Stimulated activated CD8-positive, alpha-beta memory T cell treated with anti-CD3 and anti-CD28 coated beads, Interleukin-12 subunit alpha, Interleukin-12 subunit beta, amount 100 ng/mL, for 4 hours (primary cell): ENCODE results near the gene RAB27B.
A peak's percentile ranks its signal among the peaks of the same experiment; 100 is the strongest.
"Not testable (repeated sequence)": the region's sequence is repeated elsewhere in the genome, so short reads cannot be mapped to it uniquely, and the experiment has no call there.

ENCODE experiments used
- DNase-seq: peaks from one replicate; pipeline ENCODE4 v3.0.0-alpha.2; 2020; ENCODE audit warnings: low read depth

Gene RAB27B, protein sequence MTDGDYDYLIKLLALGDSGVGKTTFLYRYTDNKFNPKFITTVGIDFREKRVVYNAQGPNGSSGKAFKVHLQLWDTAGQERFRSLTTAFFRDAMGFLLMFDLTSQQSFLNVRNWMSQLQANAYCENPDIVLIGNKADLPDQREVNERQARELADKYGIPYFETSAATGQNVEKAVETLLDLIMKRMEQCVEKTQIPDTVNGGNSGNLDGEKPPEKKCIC

DNA sequence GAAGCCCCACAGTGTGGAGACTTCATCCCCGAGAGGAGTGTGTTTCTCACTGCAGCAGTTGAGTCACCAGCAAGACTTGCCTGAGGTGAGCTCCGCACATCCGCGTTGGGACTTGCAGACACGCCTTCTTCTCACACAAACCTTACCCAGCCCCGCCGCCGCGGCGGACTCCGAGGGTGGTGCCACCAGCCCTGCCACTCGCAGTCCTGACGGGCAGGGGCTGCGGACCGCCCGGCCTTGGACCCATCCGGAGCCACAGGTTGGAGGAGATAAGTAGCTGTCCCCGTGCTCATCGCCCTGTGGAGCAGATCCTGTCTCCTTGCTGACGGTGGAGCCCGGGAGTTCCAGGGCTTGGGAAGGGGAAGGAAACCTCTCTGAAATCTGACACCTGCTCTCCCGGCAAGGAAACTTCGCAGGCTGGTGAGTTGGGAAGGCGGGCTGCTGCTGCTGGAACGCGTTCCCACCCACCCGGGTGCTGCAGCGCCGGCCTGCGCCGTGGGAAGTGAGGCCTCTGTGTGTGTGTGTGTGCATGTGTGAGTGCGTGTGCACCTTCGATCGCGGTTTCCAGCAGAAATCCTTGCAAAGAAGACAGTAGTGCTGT is at the start of gene RAB27B:
TSS of gene RAB27B (plus strand) at position 197 of the 601 bp plus-strand sequence. CDS start 49,109 bp downstream, outside the sequence.
- DNase-seq = peak; percentile 43

DNA sequence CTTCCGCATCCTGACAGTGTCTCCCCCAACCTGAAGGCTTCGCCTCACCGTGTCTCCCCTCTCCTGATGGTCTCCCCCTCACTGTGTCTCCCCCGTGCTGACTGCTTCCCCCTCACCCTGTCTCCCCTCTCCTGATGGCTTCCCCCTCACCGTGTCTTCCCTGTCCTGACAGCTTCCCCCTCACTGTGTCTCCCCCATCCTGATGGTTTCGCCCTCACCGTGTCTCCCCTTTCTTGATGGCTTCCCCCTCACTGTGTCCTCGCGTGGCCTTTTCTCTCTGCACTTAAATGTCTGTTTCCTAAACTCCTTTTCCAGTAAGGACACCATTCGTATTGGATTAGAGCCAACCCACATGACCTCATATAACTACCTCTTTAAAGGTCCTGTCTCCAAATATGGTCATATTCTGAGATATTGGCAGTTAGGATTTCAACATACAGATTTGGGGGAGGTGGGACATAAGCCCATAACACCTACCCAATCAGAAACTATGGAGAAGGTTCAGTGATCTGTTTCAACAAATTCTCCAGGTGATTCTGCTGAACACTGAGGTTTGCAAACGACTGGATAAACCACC is 47.9 kb upstream of the RAB27B start:
- no peak for DNase-seq

DNA sequence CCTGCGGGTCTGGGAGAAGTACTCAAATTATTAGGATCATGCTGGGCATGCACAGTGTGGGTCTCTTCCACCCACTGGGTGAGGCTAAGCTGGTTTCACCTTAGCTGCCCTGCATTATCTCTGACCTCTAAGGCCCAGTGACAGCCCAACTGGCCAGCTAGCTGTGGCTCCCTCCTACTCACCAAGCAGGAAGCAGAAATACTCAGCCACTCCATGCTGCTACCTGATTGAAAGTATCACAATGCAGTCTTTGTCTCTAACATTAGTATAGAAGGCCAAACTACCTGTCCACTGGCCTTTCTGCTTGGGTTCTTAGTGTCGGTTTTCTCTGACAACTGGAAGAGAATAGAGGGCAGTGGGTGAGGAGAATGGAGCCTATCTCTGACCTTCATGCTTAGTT is 47.3 kb upstream of the RAB27B start:
- no peak for DNase-seq

DNA sequence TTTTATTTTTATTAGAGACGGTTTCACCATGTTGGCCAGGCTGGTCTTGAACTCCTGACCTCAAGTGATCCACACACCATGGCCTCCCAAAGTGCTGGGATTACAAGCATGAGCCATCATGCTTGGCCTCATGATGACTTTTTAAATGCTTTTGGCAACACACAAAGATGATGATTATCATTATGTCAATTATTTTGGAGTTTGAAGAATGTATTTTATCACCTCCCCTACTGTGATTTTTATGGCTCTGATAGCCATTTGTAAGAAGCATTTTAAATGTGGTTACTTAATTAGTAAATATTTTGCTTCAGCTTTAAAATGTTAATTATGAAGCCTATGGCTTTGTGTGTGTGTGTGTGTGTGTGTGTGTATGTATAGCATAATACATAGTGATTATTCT is 45.1 kb upstream of the RAB27B start:
- no peak for DNase-seq

DNA sequence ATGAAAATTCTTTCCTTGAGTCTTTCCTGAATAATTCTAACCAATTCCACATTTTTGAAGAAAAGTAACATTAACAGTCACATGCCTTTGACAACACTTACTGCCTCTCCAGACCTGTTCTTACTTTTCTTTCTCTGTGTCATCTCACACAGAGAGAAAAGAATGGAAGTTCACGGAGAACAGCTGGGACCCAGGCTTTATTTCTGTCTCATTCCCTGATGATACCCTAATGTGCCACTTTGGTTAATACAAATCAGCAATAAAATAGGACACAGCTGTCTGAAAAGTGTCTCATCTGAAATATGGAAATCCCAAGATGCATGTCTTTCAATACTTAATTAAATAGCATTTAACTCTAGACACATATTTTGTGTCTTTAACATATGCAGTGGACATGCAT is 42.1 kb upstream of the RAB27B start:
- no peak for DNase-seq

DNA sequence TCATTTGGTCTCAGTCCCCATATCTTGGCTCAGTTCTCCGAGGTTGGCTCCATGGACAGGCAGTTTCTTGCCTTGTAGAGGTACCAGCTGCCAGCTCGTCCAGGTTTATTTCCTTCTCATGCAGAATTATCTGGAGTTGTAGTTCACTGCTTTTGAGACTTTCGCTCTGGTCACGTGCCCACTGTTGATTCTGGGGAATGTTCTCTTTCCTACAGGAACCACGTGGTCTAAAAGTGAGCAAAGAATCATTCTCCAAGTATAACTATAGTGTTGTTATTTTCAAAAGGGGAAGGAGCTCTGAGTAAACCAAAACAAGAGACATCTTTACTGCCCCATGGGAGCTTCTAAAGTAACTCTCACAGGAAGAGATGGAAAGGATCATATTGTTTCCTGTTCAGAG is 41.2 kb upstream of the RAB27B start:
- no peak for DNase-seq

DNA sequence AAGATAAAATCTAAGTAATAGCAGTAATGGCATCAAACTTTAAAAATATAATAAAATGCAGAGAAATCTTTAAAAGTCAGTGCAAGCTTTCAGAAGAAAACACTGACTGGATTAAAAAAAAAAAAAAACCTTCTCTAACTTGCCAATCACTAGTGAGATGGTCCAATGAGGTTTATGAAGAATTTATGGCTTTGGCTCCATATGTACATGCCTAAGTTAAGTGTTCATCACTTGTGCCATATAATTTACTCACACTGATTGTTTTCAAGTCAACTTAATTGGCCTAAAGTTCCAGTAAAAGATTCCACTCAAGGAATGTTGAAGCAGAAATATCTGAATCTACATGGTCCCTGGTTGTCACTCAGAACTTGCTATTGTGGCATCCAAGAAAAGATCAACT is 40.7 kb upstream of the RAB27B start:
- no peak for DNase-seq

DNA sequence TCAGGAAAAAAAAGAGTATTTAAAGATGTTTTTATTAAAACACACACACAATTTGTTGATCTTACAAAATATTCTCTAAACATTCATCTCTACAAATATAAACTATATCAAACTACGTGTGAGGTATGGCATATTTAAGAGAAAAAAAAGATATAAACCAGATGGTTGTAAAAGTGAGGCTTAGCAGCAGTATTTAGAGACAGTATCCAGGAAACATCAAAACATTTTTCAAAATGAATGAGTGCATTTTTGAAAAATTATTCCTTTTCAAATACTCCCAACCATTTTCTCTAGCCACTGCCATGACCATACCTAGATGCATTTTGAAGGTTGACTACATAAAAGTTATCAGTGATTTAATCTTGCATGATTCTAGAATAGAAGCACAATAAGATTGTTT is 38.2 kb upstream of the RAB27B start:
- no peak for DNase-seq

DNA sequence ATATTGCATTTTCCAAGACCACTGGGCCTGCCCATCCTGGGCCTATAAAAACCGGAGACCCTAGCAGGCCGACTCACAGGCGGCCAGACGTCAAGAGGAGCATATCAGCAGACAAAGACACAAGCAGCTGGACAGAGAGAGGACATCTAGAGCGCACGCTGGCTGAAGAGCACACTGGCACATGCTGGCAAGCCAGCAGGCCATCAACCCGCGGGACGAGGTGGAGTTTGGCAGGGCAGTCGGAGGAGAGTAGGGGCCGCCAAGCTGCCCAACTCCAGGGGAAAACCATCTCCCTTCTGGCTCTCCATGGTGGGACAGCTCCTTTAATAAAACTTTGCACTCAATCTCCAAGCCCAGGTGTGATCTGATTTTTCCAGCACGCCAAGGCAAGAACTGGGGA is 36.6 kb upstream of the RAB27B start:
- no peak for DNase-seq

DNA sequence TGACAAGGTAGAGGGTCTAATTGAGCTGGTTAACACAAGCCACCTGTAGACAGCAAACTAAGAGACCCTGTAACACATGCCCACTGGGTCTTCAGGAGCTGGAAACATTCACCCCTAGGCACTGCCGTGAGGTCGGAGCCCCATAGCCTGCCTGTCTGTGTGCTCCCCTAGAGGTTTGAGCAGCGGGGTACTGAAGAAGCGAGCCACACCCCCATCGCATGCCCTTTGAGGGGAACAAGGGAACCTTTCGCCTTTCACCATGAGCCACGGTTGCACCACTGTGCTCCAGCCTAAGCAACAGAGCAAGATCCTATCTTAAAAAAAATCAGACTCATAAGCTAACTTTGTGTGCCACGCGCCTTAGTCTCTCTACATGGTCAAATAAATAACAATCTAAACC is 36.2 kb upstream of the RAB27B start:
- DNase-seq = no peak

DNA sequence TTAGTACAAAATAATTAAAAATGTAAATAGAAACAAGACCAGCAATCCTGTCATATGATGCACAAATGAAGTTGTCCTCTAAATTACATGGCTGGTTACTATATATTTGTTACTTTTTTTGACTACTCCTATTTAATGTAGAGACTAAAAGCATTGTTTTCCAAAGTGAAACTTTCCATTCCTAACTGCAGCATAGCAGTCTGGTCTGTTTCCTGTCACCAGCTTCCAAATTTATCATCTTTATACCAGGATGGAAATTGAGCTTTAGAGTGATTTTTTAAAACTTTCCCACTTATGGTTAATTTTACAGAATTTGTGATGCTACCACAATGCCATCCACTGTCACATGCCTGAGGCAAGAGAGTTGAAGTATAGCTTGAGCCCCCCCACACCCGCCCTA is 33.5 kb upstream of the RAB27B start:
- no peak for DNase-seq

DNA sequence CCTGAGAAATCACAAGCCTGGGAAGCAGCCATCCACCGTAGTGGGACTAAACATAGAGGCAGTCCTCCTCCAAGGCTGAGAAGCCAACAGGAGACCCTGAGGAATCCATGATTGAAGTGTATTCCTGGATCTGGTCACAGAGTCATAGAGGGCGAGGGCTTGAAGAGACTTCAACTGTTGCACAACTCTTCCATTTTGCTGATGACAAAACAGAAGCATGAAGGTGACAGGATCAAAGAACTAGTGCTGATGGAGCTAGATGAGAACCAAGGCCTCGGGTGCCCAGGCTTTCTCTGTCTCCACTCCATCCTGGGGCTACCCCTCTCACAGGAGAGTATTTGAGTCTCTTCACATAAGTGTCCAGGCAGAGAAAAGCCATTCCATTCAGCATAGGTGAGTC is 30.1 kb upstream of the RAB27B start:
- no peak for DNase-seq

DNA sequence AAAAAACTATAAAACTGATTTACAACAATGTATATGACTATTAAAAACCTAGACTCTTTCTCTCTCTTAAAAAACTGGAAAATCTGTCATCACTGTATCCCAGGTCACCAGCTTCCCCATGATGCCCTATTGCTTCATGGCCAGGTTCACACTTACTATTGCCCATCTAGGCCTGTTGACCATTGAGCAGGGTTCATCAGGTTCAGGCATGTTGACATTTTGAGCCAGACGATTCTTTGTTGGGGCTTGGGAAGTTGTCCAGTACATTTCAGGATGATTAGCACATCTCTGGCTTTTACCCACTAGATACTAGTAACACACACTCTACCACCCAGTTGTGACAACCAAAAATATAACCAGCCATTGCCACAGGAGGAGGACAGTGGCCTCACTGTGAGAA is 26.9 kb upstream of the RAB27B start:
- no peak for DNase-seq

DNA sequence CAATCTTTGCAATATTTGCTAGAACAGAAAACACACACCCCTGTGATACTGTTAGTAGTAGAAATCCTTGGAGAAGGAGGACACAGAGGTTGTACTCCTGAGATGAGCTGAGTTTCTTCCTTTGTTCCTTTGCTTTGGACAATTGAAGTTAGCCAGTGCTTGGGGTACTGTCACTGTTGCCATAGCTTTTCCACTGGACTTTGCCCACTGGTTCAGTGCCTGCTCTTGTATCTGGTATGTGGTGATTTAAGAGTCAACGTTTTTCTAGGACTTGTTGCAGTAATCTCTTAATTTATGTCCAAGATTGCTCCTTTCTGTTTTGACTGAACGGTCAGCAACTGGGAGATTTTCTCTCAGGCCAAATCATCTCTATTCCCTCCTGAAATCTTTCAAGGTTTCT is 26.1 kb upstream of the RAB27B start:
- no peak for DNase-seq

DNA sequence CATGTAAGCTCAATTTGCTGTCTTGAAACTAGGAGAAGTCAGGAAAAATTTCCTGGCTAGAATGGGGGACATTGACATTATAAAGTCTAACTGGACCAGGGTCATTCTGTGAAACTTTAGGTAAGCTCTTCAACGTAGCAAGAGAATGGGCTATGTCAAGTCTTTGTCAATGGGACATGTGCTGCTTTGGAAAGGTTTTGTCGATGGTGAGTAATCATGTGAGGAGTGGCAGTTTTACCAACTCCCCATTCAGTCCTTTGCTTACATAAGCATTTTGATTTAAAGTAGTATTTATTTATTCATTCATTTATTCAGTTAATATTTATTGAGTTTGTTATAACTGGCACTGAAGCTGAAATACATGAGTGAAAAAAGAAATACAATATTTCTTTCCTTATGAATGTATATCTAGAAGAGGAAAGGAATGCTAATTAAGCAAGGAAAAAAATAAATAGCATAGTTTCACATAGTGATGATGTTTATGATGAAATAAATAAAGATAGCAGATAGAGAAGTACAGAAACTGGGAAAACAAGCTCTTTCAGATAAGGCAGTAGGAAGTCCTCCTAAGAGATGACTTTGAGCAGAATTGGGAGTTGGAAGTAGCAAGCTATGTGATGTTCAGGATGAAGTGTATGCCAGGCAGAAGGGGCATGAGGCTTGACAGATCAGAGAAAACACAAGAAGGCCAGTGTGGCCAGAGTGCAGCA is 25.4 kb upstream of the RAB27B start:
- DNase-seq = no peak

DNA sequence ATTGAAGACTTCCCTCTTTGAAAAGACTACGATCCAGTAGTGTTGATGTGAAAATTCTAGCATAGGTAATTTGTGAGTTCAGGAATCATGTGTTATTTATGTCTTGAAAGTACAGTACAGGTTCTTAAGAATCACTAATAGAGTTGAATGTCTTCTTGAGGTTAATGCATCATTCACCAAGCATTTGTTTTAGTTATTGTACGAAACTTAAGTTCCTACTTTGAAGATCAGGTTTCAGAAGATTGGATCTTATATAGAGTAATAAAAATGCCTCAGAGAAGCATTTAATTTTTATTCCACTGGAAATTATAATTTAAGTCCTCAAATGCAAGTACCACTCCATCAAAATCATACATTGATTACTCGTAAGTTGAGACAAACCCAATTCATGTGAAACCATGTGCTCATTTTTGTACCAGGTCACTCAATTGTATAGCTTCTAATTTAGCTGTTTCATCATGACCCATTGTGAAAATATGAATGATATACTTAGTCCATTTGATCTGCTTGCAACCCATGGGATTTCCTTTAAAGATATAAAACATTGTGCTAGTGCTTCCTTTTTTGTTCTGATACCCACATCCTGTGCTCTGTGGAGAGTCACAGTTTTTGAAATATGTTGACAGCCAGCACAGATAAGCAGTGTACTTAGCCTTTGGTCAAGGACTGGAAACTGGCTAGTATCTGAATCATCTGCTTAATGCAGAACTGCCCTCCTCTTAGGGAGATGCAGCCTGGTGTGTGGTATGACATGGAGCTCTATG is 22.5 kb upstream of the RAB27B start:
- DNase-seq = no peak

DNA sequence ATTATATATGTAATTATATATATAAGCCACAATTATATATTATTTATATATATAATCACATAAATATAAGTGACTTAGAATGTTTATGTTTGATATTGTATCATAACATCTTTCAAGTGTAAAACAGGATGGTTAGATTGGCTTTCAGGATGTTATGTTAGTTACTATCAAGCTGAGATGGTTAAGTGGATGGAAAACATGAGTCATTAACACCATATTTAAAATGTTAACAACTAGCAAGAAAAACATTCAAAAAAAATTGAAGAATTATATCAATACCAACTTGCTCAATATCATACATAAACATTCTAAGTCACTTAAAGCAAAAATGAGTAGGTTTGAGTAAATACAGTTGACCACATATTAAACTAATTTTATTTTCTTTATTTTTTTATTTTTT is 21.8 kb upstream of the RAB27B start:
- no peak for DNase-seq

DNA sequence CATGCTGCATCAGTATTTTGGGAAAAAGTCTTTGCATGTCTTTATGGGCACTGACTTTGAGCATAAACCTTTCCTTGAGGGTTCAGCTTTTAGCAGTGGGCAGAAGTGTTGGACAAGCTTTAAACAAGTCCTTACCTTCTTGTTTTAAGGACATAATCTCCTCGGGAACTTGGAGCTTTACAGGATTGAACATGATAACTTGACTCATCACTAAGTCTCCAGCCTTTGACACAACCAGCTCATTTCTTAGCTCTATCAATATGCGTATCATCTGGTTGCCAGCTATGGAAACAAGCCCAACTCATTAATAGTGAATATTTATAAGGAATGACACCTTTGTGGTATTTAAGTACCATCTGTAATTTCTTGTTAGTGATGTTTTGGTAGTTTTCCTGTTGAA is 21.0 kb upstream of the RAB27B start:
- no peak for DNase-seq

DNA sequence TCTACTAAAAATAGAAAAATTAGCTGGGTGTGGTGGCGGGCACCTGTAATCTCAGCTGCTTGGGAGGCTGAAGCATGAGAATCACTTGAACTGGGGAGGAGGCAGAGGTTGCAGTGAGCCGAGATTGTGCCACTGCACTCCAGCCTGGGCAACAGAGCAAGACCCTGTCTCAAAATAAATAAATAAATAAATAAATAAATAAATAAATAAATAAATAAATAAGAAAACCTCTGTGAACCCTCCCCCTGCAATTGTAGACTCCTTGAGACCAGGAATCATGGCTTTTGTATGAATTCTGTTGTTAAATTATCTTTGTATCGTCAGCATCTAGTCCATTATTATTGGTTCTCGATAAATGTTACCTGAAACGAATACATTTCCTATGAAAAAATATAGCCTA is 17.6 kb upstream of the RAB27B start:
- not testable (repeated sequence) for DNase-seq

DNA sequence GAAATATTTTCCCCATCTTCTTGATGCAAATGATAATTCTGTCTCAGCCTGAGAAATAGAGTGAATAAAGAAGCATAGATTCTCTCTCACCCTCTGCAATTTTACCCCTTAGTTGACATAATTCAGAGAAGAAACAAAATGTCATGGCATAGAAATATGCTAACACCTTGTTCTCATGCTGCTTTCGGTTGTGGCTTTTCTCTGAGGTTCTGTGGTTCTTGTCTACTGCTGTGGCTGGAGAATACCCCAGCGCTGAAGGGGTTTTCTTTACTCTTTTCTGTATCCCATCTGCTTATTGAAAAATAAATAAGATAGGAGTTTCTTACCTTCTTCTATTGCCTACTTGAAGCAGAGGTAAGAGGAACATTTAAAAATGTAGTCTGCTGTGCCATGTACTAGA is 15.4 kb upstream of the RAB27B start:
- DNase-seq = no peak

DNA sequence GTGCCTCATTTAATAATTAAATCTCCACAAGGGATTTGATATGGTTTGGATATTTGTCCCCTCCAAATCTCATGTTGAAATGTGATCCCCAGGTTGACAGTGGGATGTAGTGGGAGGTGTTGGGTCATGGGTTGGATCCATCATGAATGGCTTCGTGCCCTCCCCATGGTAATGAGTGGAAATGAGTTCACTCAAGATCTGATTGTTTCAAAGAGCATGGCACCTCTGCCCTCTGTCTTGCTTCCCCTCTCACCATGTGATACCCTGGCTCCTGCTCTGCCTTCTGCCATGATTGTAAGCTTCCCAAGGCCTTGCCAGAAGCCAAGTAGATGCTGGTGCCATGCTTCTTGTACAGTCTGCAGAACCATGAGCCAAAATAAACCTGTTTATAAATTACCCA is 15.0 kb upstream of the RAB27B start:
- no peak for DNase-seq

DNA sequence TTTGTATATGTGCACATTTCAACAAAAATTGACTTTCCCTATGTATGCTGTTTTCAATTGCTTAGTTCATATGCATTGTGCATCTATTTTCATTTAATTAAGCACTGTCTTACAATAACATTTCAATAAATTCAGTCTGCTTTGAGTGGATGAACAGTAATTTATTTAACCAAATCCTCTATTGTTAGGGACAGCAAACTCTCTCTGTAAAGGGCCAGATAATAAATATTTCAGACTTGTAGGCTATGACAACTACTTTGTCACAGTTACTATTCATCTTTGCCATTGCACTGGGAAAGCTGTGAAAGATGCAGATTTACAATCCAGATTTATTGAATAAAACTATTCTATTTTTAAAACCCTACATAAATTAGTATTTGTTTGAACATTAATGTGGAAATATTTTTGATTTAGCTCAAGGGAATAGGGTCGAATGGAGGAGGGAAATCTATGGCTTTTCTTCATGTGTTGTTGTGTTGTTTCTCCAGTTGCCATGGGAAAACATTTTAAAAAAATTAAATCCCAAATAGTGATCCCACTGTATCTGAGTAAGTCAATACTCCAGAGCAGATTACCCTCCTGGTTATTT is 14.2 kb upstream of the RAB27B start:
- no peak for DNase-seq
